Heart left ventricle (tissue), 16 donors: ENCODE data around the gene RPA3. TPM values are rescaled to one million over a fixed set of nuclear protein-coding genes. Genes with fewer than 3 reads are reported as not detected.

Experiments
- ATAC-seq, 4 donors: fragments of 200-7000 bp; cut with Tn5 transposase; one replicate each; pipeline ENCODE4 v1.9.1; 2020 to 2022; ENCODE audit warnings: moderate library complexity in 4 of 4, mild to moderate bottlenecking in 3 of 4, moderate number of reproducible peaks in 1 of 4
- DNase-seq, 5 donors: peaks; one replicate each; pipeline ENCODE4 v3.0.0-alpha.2; 2020
- H3K27ac ChIP-seq, 12 donors: fragments of 200-600 bp; sonication (generic) in 4 of 12; one replicate each; pipeline versions ENCODE4 v1.5.0 to v1.8.0; 2016 to 2022; ENCODE audit warnings: mild to moderate bottlenecking in 2 of 12
- H3K27me3 ChIP-seq, 9 donors: fragments of 200-600 bp; sonication (generic) in 2 of 9; one replicate each; pipeline versions ENCODE4 v1.5.1 to v1.8.0; 2016 to 2022; ENCODE audit warnings: mild to moderate bottlenecking in 3 of 9
- H3K36me3 ChIP-seq, 9 donors: fragments of 200-600 bp; sonication (generic) in 2 of 9; one replicate each; pipeline versions ENCODE4 v1.5.0 to v1.8.0; 2018 to 2022; ENCODE audit warnings: mild to moderate bottlenecking in 2 of 9
- H3K4me1 ChIP-seq, 12 donors: fragments of 200-600 bp; sonication (generic) in 4 of 12; one replicate each; pipeline versions ENCODE4 v1.5.0 to v1.8.0; 2016 to 2022; ENCODE audit warnings: mild to moderate bottlenecking in 3 of 12
- H3K4me3 ChIP-seq, 12 donors: fragments of 200-600 bp; sonication (generic) in 4 of 12; one replicate each; pipeline versions ENCODE4 v1.5.0 to v1.8.0; 2017 to 2022; ENCODE audit warnings: mild to moderate bottlenecking in 9 of 12, moderate library complexity in 4 of 12
- H3K9me3 ChIP-seq, 12 donors: fragments of 200-600 bp; sonication (generic) in 4 of 12; one replicate each; pipeline versions ENCODE4 v1.5.0 to v1.8.0; 2016 to 2022; ENCODE audit warnings: mild to moderate bottlenecking in 1 of 12
- CTCF ChIP-seq, 12 donors: fragments of 200-600 bp; sonication (generic) in 4 of 12; IDR thresholded peaks; one replicate each; pipeline versions ENCODE4 v1.5.0 to v1.8.0; 2018 to 2022; ENCODE audit warnings: antibody characterized with exemption in 12 of 12, mild to moderate bottlenecking in 5 of 12
- POLR2A ChIP-seq, 2 donors: fragments of 450-650 bp; IDR thresholded peaks; one replicate each; pipeline ENCODE4 v1.6.1; 2017; ENCODE audit warnings: antibody characterized with exemption in 2 of 2, mild to moderate bottlenecking in 2 of 2, moderate library complexity in 2 of 2
- WGBS, 4 donors: extraction: QIAGEN DNeasy Blood & Tissue Kit in 2 of 4; methylation state at CpG; one replicate each; pipeline versions ENCODE4 v1.1.5 to v1.1.7; 2013 to 2018; 5-methylcytosine and 5-hydroxymethylcytosine counted together
- intact Hi-C, 10 donors: fragments of 100-400 bp; cut with DNase I; formaldehyde crosslinking; loops; one replicate each; pipeline versions ENCODE4 v1.11.1 to v1.14.2; 2022
- polyA plus RNA-seq, 2 donors: library from polyadenylated mRNA; stranded (reverse); fragments of 200-250 nt; gene quantifications; one replicate each; pipeline ENCODE4 v1.2.3, GENCODE V29; 2013
- total RNA-seq, 9 donors: library from RNA; depleted of rRNA in 2 of 9; stranded (reverse); fragments of >200 nt in 2 of 9; fragmentation: NEBNext Ultra II Directional in 3 of 9; extraction: Animal tissue kit (Norgen Biotek cat#: 25700) in 3 of 9; gene quantifications; one replicate each; pipeline versions ENCODE4 v1.1.0 to v1.2.4, GENCODE V29; 2016 to 2023
- donor health status: ischemic (EF 13 %, LVEDD 7.1; RV severe dilation, severe dysfunction).
- donor health status: healthy with polysubstance abuse.
- donor health status: DM: no; HTN: yes; CAD: no.
- donor health status: DM: no; HTN: no; CAD: no.
- donor health status: ischemic (EF 25% LVEDD 6.9; RV normal size, moderate dysfunction).
- donor health status: ischemic (EF 25% LVEDD 5.7; RV mildly dilated, moderate dysfunction).
- donor health status: healthy.
- donor health status: DM: yes; HTN: yes; CAD: no.
- donor health status: ischemic (EF 35%, LVEDD 5.7; RV mildly dilated, moderate dysfunction).
- donor health status: nonischemic (EF 11% LVEDD 7.7; RV severe dilation, severe dysfunction).
- donor health status: DM: yes; HTN: yes; CAD: no.
- donor health status: PGD.
- donor health status: ischemic (EF 29% LVEDD 5.4; RV normal size, mild dysfunction).
- donor health status: nonischemic (EF 23%, LVEDD 6.1; RV moderate dilation, normal function).

Gene RPA3
- total and polyA plus RNA-seq, 11 donors: 19.4 to 30.9 (median 26.2) TPM

- Histone ChIP-seq H3K9me3 (no peaks in the 10 kb centered on the region), H3K4me1 (peaks cover 0 to 19% (median 11%) of the 10 kb centered on the region in 12 donors), H3K36me3 (no peaks in the 10 kb centered on the region), H3K27me3 (no peaks in the 10 kb centered on the region), H3K27ac (no peak overlapping the region), H3K4me3 (no peak overlapping the region)
- TF ChIP-seq POLR2A (IDR thresholded peaks at IDR 0.05): no peak
- TF ChIP-seq CTCF (IDR thresholded peaks at IDR 0.05): no peak
- ATAC-seq (peak; percentile 58 to 94 (median 84)), DNase-seq (peak in 2 of 5 donors; percentile 29 to 36)
- 62 to 65% (median 64%) methylated on average over 2 of the region's 2 CpGs for WGBS, 4 donors
- intact Hi-C loops: no loop called here
These were observed 829 bp upstream of the RPA3 start for GRCh38 chr7:7719236-7719635.

GRCh38 chr7:7713730-7714129 lies 4.7 kb downstream of the RPA3 start:
- no peak for DNase-seq
- Histone ChIP-seq H3K9me3 (no peaks in the 10 kb centered on the region), H3K36me3 (no peaks in the 10 kb centered on the region), H3K4me1 (peaks cover 0 to 11% (median 0%) of the 10 kb centered on the region in 12 donors), H3K4me3 (no peak overlapping the region), H3K27ac (no peak overlapping the region), H3K27me3 (no peaks in the 10 kb centered on the region)
- intact Hi-C loops: no loop called here
- no peak for ATAC-seq
- 84 to 92% (median 90%) methylated on average over 4 of the region's 4 CpGs for WGBS, 4 donors
- TF ChIP-seq CTCF (IDR thresholded peaks at IDR 0.05): no peak
- no peak for TF ChIP-seq POLR2A (IDR thresholded peaks at IDR 0.05)

GRCh38 chr7:7710469-7710868 lies 7.9 kb downstream of the RPA3 start:
- Histone ChIP-seq H3K4me3 (no peak overlapping the region), H3K27ac (no peak overlapping the region), H3K36me3 (no peaks in the 10 kb centered on the region), H3K9me3 (no peaks in the 10 kb centered on the region), H3K27me3 (no peaks in the 10 kb centered on the region), H3K4me1 (peaks cover 0 to 34% (median 21%) of the 10 kb centered on the region in 12 donors)
- 88 to 93% (median 92%) methylated on average over 2 of the region's 2 CpGs for WGBS, 4 donors
- intact Hi-C loops: no loop called here
- TF ChIP-seq CTCF (IDR thresholded peaks at IDR 0.05) (no peak), POLR2A (IDR thresholded peaks at IDR 0.05) (no peak)
- ATAC-seq (no peak), DNase-seq (no peak)

DNA sequence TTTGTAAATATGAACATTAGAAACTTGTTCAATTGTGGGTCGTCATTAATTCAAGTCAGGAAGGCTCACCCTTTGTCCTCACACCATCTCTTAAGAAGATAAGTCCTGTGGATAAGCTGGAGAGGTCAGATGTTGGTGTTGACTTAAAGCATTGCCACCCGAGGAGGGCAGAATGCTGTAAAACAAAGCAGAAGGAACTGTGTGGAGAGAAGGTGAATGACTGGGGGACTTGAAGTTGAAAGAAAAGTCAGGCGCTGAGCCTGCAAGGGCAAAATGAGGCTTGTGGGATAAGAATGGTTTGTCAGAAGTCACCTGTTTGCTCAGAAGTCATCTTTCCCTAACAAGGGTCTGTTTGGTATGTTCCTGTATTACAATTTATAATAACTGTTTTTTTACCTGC lies 9.1 kb downstream of the RPA3 start:
- TF ChIP-seq CTCF (IDR thresholded peaks at IDR 0.05): no peak
- TF ChIP-seq POLR2A (IDR thresholded peaks at IDR 0.05): no peak

More for the DNA sequence above, 9.1 kb downstream of the RPA3 start:
- Histone ChIP-seq H3K27me3 (no peaks in the 10 kb centered on the region), H3K36me3 (no peaks in the 10 kb centered on the region), H3K4me1 (peaks cover 0 to 41% (median 25%) of the 10 kb centered on the region in 12 donors), H3K9me3 (no peaks in the 10 kb centered on the region), H3K27ac (no peak overlapping the region), H3K4me3 (no peak overlapping the region)
- 51 to 67% (median 61%) methylated on average over 3 of the region's 3 CpGs for WGBS, 4 donors
- no peak for ATAC-seq
- no peak for DNase-seq
- intact Hi-C loops: loop anchor here in 1 of 10 donors (5.0 kb wide), 1 partner anchor 33 kb away; no protein-coding TSS in a partner anchor
